ENCODE measurements around the gene NFASC. TPM values are rescaled to one million over a fixed set of nuclear protein-coding genes. Genes with fewer than 3 reads are reported as not detected.

NFASC gene
- total and polyA plus RNA-seq, 3 donors from 2014 or later = 9.9 to 13.9 (median 10.2) TPM

DNA sequence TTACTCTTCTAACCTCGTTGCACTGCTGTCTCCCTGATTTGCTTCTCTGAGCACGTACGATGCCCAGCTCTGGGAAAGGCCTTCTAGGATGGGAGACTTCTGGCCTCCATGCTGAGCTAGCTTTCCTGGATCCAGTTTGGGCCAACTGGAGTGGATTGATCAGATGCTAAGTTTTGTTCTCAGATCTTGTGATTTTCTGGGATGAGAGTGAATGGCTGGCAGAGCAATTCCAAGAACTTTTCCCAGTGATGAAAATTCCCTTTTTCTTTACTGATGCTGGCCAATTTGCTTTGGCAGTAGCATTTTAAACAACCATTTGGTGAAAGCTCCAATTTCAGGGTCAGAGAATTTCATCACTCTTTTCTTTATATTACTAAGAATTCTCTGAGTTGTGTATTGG lies 34.9 kb upstream of the NFASC start:
- intact Hi-C loops (cut with DNase I; ENCODE audit: low total_unique reads) = loop anchor here (10.0 kb wide), 1 partner anchor 99 kb away; no protein-coding TSS in a partner anchor
- DNase-seq = no peak
- H3K4me3 ChIP-seq = no peak overlapping the region
- no peaks in the 10 kb centered on the region for H3K9me3 ChIP-seq
- 93 to 95% methylated on average over 3 of the region's 3 CpGs for WGBS, 2 donors
- no peaks in the 10 kb centered on the region for H3K27me3 ChIP-seq
- H3K36me3 ChIP-seq (ENCODE audit: low read depth, missing control alignments) = no peaks in the 10 kb centered on the region
- TF ChIP-seq, protein P1, sequence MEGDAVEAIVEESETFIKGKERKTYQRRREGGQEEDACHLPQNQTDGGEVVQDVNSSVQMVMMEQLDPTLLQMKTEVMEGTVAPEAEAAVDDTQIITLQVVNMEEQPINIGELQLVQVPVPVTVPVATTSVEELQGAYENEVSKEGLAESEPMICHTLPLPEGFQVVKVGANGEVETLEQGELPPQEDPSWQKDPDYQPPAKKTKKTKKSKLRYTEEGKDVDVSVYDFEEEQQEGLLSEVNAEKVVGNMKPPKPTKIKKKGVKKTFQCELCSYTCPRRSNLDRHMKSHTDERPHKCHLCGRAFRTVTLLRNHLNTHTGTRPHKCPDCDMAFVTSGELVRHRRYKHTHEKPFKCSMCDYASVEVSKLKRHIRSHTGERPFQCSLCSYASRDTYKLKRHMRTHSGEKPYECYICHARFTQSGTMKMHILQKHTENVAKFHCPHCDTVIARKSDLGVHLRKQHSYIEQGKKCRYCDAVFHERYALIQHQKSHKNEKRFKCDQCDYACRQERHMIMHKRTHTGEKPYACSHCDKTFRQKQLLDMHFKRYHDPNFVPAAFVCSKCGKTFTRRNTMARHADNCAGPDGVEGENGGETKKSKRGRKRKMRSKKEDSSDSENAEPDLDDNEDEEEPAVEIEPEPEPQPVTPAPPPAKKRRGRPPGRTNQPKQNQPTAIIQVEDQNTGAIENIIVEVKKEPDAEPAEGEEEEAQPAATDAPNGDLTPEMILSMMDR (IDR thresholded peaks at IDR 0.05) = no peak
- no peak for TF ChIP-seq POLR2A (IDR thresholded peaks at IDR 0.05)
- H3K4me1 ChIP-seq = no peaks in the 10 kb centered on the region
- no peak overlapping the region for H3K27ac ChIP-seq

- Histone ChIP-seq H3K9me3 (no peaks in the 10 kb centered on the region), H3K27me3 (no peaks in the 10 kb centered on the region), H3K36me3 (ENCODE audit: low read depth, missing control alignments) (no peaks in the 10 kb centered on the region), H3K27ac (no peak overlapping the region), H3K4me1 (no peaks in the 10 kb centered on the region), H3K4me3 (no peak overlapping the region)
- TF ChIP-seq, protein P1 (IDR thresholded peaks at IDR 0.05) = no peak
- TF ChIP-seq POLR2A (IDR thresholded peaks at IDR 0.05) = no peak
- DNase-seq = no peak
- intact Hi-C loops (cut with DNase I; ENCODE audit: low total_unique reads) = loop anchor here (10.0 kb wide), 1 partner anchor 98 kb away; no protein-coding TSS in a partner anchor
- WGBS, 2 donors = 91 to 92% methylated on average over 1 of the region's 1 CpG
Measured at GRCh38 chr1:204836856-204837255, 33.8 kb upstream of the NFASC start.

- 33 to 37% methylated on average over 7 of the region's 7 CpGs for WGBS, 2 donors
- H3K9me3 ChIP-seq = no peaks in the 10 kb centered on the region
- intact Hi-C loops (cut with DNase I; ENCODE audit: low total_unique reads) = loop anchor here (10.0 kb wide), 1 partner anchor 97 kb away; no protein-coding TSS in a partner anchor
- no peaks in the 10 kb centered on the region for H3K4me1 ChIP-seq
- H3K27me3 ChIP-seq = no peaks in the 10 kb centered on the region
- H3K36me3 ChIP-seq (ENCODE audit: low read depth, missing control alignments) = no peaks in the 10 kb centered on the region
- no peak overlapping the region for H3K27ac ChIP-seq
- DNase-seq = peak; percentile 58
- TF ChIP-seq, protein P1 (IDR thresholded peaks at IDR 0.05) = no peak
- TF ChIP-seq POLR2A (IDR thresholded peaks at IDR 0.05) = no peak
- no peak overlapping the region for H3K4me3 ChIP-seq
Measured at GRCh38 chr1:204837440-204838084, 33.1 kb upstream of the NFASC start.

- Histone ChIP-seq H3K4me1 (no peaks in the 10 kb centered on the region), H3K4me3 (no peak overlapping the region), H3K27ac (no peak overlapping the region), H3K9me3 (no peaks in the 10 kb centered on the region), H3K36me3 (ENCODE audit: low read depth, missing control alignments) (no peaks in the 10 kb centered on the region), H3K27me3 (no peaks in the 10 kb centered on the region)
- intact Hi-C loops (cut with DNase I; ENCODE audit: low total_unique reads) = no loop called here
- WGBS, 2 donors = 84 to 90% methylated on average over 1 of the region's 1 CpG
- no peak for TF ChIP-seq POLR2A (IDR thresholded peaks at IDR 0.05)
- TF ChIP-seq, protein P1 (IDR thresholded peaks at IDR 0.05) = no peak
- DNase-seq = no peak
Measured at GRCh38 chr1:204841316-204841715, 29.3 kb upstream of the NFASC start.

DNA sequence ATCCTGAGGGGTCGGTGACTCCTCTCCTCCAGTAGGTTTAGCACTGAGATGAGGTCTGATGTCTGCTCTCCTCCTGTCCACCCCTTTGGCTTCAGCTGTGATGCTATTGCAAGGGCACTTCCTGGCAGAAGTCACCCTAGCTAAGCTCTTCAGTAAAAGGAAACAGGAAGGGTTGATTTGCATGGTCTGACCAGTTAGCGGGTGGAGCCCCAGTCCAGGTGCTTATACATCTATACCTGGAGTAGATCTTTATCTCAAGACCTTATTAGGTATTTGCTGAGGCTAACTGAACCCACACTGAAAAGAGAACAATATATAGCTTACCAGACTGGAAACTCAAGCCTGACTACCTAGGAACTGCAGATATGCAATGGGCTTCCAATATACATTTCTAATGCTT lies 28.9 kb upstream of the NFASC start:
- Histone ChIP-seq H3K4me1 (no peaks in the 10 kb centered on the region), H3K4me3 (no peak overlapping the region), H3K36me3 (ENCODE audit: low read depth, missing control alignments) (no peaks in the 10 kb centered on the region), H3K27ac (no peak overlapping the region), H3K9me3 (no peaks in the 10 kb centered on the region), H3K27me3 (no peaks in the 10 kb centered on the region)
- TF ChIP-seq, protein P1 (IDR thresholded peaks at IDR 0.05) = no peak
- no peak for TF ChIP-seq POLR2A (IDR thresholded peaks at IDR 0.05)
- intact Hi-C loops (cut with DNase I; ENCODE audit: low total_unique reads) = no loop called here
- WGBS, 2 donors = 88 to 94% methylated on average over 2 of the region's 2 CpGs
- no peak for DNase-seq

All from testis (tissue), 3 donors.